Mammary epithelial cell (primary cell): ENCODE results near the gene BIVM.

Experiments
- CTCF ChIP-seq, 2 donors: IDR thresholded peaks in 1 of 2; conservative IDR thresholded peaks in 1 of 2; 2 replicates each; pipeline ENCODE4 v1.5.1; 2011 to 2012; ENCODE audit warnings: inconsistent platforms in 2 of 2, low read length in 2 of 2, mild to moderate bottlenecking in 2 of 2, control low read depth in 1 of 2, low read depth in 1 of 2; ENCODE audit not compliant: insufficient read depth in 1 of 2; ENCODE audit errors: extremely low read depth in 1 of 2
- EZH2 ChIP-seq: IDR thresholded peaks from 2 replicates; pipeline ENCODE4 v1.6.1; 2012; ENCODE audit warnings: low read length, inconsistent platforms, borderline replicate concordance

GRCh38 chr13:102773441-102774213 lies 25.3 kb upstream of the BIVM start, which contains the start of gene TEX30:
- TF ChIP-seq CTCF (conservative IDR thresholded peaks at IDR 0.05 in 1 of 2, IDR thresholded peaks at IDR 0.05 in 1 of 2; ENCODE audit: extremely low read depth in 1 of 2, insufficient read depth in 1 of 2, low read depth in 1 of 2, low read length in 2 of 2) (no peak), EZH2 (no peak)
